HG02870 (cell line): Measurements from ENCODE around the gene SLC2A10.

Source experiments
- ATAC-seq: cut with Tn5 transposase; IDR thresholded peaks from one replicate; pipeline ENCODE4 v1.9.1; 2021; ENCODE audit warnings: mild to moderate bottlenecking, moderate library complexity; ENCODE audit not compliant: unreplicated experiment

SLC2A10 gene

GRCh38 chr20:46701986-46702385 is 7.5 kb upstream of the SLC2A10 start:
- ATAC-seq: no peak

- no peak for ATAC-seq
These were observed 6.8 kb upstream of the SLC2A10 start for GRCh38 chr20:46702447-46703203.

- no peak for ATAC-seq
These were observed 6.0 kb upstream of the SLC2A10 start for GRCh38 chr20:46703435-46703834.

GRCh38 chr20:46704714-46705377 is 4.6 kb upstream of the SLC2A10 start:
- ATAC-seq: no peak

- ATAC-seq: no peak
These were observed 4.1 kb upstream of the SLC2A10 start for GRCh38 chr20:46705378-46705729.

- ATAC-seq: no peak
These were observed 3.2 kb upstream of the SLC2A10 start for GRCh38 chr20:46706242-46706641.

- ATAC-seq: no peak
These were observed 1.1 kb upstream of the SLC2A10 start for GRCh38 chr20:46708172-46708860.

- no peak for ATAC-seq
These were observed 392 bp upstream of the SLC2A10 start for GRCh38 chr20:46709055-46709458.

GRCh38 chr20:46710153-46710913 is 884 bp downstream of the SLC2A10 start:
- no peak for ATAC-seq

- no peak for ATAC-seq
These were observed 2.7 kb downstream of the SLC2A10 start for GRCh38 chr20:46712056-46712636.

- ATAC-seq: no peak
These were observed 4.7 kb downstream of the SLC2A10 start for GRCh38 chr20:46713957-46714834.

GRCh38 chr20:46715292-46715756 is 5.9 kb downstream of the SLC2A10 start:
- ATAC-seq: no peak

- no peak for ATAC-seq
These were observed 8.5 kb downstream of the SLC2A10 start for GRCh38 chr20:46717818-46718541.

GRCh38 chr20:46720019-46720418 is 10.6 kb downstream of the SLC2A10 start:
- ATAC-seq: no peak

- ATAC-seq: no peak
These were observed 11.5 kb downstream of the SLC2A10 start for GRCh38 chr20:46720776-46721425.

GRCh38 chr20:46721476-46721875 is 12.0 kb downstream of the SLC2A10 start:
- ATAC-seq: no peak

- no peak for ATAC-seq
These were observed 13.0 kb downstream of the SLC2A10 start for GRCh38 chr20:46722450-46722849.

- ATAC-seq: no peak
These were observed 13.6 kb downstream of the SLC2A10 start for GRCh38 chr20:46723039-46723438.
